Mesodermal cell (in vitro differentiated cells): Measurements from ENCODE around the gene ARHGEF17.
A peak's percentile ranks its signal among the peaks of the same experiment; 100 is the strongest.

Experiments
- H3K27ac ChIP-seq: 2 replicates; pipeline ENCODE4 v1.7.0; 2013; ENCODE audit warnings: mild to moderate bottlenecking, low read depth, low read length, moderate library complexity; ENCODE audit not compliant: severe bottlenecking
- H3K36me3 ChIP-seq: 2 replicates; pipeline ENCODE4 v1.7.1; 2013; ENCODE audit warnings: mild to moderate bottlenecking, low read length, moderate library complexity; ENCODE audit not compliant: control insufficient read depth, insufficient read depth
- H3K4me1 ChIP-seq: one replicate; pipeline ENCODE4 v1.7.1; 2013; ENCODE audit warnings: mild to moderate bottlenecking, low read length; ENCODE audit not compliant: insufficient read depth, control insufficient read depth, poor library complexity, severe bottlenecking
- H3K4me3 ChIP-seq: 2 replicates; pipeline ENCODE4 v1.7.0; 2013; ENCODE audit warnings: low read length, control low read depth, mild to moderate bottlenecking; ENCODE audit not compliant: insufficient read depth, poor library complexity, severe bottlenecking; ENCODE audit errors: extremely low read depth
- H3K9me3 ChIP-seq: 2 replicates; pipeline ENCODE4 v1.7.1; 2013; ENCODE audit warnings: mild to moderate bottlenecking, low read length, moderate library complexity; ENCODE audit not compliant: control insufficient read depth
- WGBS, 2 experiments: methylation state at CpG; one replicate each; pipeline ENCODE4 v1.1.5; 2013; ENCODE audit warnings: missing lambda C conversion rate in 2 of 2; ENCODE audit not compliant: insufficient coverage in 2 of 2; 5-methylcytosine and 5-hydroxymethylcytosine counted together

Gene ARHGEF17

DNA sequence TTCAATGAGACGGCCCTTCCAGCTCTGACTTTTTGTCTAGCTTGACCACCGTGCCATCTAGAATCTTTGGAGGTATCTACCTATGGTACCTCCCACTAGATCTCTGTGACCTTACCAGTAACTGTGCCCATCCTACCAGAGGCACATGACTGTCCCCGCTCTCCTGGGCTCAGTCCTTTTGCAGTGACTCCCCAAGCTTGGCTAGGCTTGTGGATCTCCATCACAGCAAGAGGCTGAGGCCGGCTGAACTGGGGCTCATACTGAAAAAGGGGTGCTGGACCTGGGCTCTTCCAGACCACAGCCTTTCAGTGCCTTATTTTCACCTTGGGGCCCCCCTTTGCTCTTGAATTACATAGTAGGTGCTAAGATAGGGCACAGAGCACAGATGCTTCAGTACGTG, 95.5 kb downstream of the ARHGEF17 start:
- H3K4me3 ChIP-seq: no peak overlapping the region
- no peaks in the 10 kb centered on the region for H3K9me3 ChIP-seq
- H3K27ac ChIP-seq: no peak overlapping the region
- H3K4me1 ChIP-seq: peaks cover 15% of the 10 kb centered on the region
- H3K36me3 ChIP-seq: peaks cover 46% of the 10 kb centered on the region
- 87 to 90% methylated on average over 5 of the region's 5 CpGs for WGBS, 2 experiments

DNA sequence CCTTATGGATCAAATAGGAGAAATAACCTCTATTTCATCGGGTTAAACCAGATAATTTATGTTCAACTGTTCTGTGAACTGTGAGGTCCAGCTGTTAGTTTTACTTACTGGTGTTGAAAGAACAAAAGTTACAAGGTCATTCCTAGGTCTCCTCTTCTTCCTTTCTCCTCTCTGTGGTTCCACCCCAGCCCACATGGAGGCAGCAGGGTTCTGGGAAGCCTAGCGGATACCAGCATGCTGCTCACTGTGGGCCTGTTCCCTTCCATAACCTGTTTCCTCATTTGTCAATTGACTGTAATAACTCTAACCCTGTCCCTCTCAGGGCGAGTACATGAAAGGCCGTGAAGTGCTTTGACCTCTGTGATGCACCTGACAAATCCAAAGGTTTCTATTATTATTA, 96.0 kb downstream of the ARHGEF17 start:
- Histone ChIP-seq H3K4me1 (peaks cover 10% of the 10 kb centered on the region), H3K27ac (no peak overlapping the region), H3K9me3 (no peaks in the 10 kb centered on the region), H3K4me3 (no peak overlapping the region), H3K36me3 (peaks cover 51% of the 10 kb centered on the region)
- 54 to 92% methylated on average over 1 to 2 of the region's 4 CpGs for WGBS, 2 experiments

DNA sequence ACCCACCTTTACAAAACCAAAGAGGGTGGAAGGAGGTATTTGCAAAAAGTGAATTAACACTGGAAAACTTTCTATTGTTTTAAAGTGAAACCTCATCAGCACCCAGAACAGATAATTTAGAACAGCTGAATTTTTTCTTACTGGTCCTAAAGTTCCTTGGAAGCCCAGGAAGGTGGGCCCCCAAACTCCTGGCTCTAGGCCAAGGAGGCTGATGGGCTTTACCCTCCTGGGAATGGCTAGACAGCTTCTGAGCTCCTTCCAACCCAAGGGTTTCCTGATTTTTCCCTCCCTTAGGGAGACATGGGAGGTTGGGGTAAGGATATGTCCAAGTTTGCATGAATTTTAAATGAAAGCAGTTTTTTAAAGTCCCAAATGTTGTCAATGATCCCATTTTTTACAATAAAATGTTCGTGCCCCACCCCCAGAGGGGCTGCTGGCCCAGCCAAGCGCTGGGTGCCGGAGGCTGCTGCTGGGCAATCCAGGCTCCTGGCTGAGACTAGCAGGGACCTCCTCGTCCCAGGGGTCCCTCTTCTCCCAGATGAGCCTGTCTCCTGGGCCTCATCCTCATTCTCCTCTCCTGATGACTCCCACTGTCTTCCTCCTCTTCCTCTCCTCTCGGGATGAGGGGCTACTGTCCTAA, 96.5 kb downstream of the ARHGEF17 start:
- H3K4me1 ChIP-seq: peaks cover 5% of the 10 kb centered on the region
- H3K36me3 ChIP-seq: peaks cover 57% of the 10 kb centered on the region
- 79 to 95% methylated on average over 3 to 5 of the region's 5 CpGs for WGBS, 2 experiments
- H3K9me3 ChIP-seq: no peaks in the 10 kb centered on the region
- H3K4me3 ChIP-seq: no peak overlapping the region
- H3K27ac ChIP-seq: no peak overlapping the region

DNA sequence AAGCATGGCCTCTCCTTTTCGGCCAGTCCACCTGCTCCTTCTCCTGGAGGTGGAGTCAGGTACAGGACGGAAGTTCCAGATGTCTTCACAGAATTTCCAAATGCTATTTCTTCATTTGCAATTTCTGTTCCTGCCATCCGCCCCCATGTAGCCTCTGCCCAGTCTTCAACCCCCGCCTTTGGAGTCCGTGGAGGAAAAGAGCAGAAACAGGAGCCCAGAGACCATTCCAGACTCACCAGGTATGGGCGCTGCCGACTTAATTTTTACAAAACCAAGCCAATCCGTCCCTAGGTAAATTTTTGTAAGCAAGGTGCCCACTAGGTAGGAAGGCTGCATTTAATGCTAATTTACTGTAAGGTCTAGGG, 97.1 kb downstream of the ARHGEF17 start:
- Histone ChIP-seq H3K9me3 (no peaks in the 10 kb centered on the region), H3K4me3 (no peak overlapping the region), H3K36me3 (peaks cover 58% of the 10 kb centered on the region), H3K27ac (no peak overlapping the region), H3K4me1 (peaks cover 4% of the 10 kb centered on the region)
- 91 to 96% methylated on average over 5 to 7 of the region's 8 CpGs for WGBS, 2 experiments

DNA sequence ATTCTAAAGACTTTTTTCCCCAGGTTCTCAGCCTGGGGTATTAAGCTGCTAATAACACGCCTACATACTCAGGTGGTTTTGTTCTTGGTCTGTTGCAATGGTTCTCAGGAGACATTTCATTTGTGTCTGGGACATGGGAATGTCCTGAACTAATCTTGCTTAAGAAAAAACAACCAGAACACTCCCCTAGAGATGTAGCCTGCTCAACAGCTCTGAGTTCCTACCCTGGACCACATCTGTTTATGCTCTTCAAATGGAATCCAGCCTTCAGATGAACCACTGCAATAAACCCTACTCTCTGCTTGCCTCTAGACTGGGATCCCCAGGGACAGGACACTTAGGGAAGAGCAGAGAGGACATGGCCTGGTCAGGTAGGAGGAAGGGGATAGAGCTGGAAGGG, 98.1 kb downstream of the ARHGEF17 start:
- Histone ChIP-seq H3K36me3 (peaks cover 65% of the 10 kb centered on the region), H3K4me1 (peaks cover 9% of the 10 kb centered on the region), H3K27ac (no peak overlapping the region), H3K9me3 (no peaks in the 10 kb centered on the region), H3K4me3 (no peak overlapping the region)
- no CpG with 5 or more reads among the region's 1 CpG for WGBS, 2 experiments

DNA sequence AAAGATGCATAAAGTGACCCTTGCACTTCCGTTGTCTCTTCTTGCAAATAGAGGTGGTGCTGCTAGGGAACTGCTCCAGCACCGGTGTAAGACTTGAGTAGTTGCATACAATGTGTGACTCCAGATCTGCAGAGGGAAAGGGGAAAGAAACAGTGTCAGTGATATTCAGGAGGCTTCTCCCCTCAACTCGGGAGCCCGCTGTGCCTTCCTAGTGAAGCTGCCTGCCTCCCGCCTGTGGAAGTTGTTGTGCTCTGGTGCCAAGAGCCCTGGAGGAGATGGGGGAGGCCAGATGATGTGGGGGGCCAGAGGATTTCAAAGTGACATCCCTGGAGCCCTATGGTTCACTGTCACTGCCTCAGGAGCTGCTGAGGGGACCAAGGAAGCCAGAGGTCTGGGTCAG, 98.5 kb downstream of the ARHGEF17 start:
- Histone ChIP-seq H3K9me3 (no peaks in the 10 kb centered on the region), H3K4me3 (no peak overlapping the region), H3K27ac (no peak overlapping the region), H3K4me1 (peaks cover 8% of the 10 kb centered on the region), H3K36me3 (peaks cover 70% of the 10 kb centered on the region)
- WGBS, 2 experiments: 85 to 100% methylated on average over 5 of the region's 5 CpGs

DNA sequence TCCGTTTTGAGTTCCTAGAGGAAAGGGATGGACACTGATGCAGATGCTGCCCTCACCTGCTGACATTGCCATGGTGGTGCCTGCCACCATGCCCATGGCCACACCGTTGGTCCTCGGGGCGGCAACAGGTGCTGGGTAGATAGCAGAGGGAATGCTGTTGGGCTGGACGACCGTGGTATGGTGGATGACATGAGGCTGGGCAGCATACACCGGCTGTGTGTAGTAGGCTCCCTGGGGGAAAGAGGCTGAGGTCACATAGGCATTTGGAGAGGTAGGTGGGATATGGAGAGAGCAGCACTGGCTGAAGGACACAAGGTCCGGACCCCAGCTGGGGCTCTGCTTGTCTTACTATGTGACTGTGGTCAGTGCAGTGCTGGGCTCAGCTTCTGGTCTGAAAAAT, 101.4 kb downstream of the ARHGEF17 start:
- Histone ChIP-seq H3K36me3 (peaks cover 61% of the 10 kb centered on the region), H3K9me3 (no peaks in the 10 kb centered on the region), H3K27ac (no peak overlapping the region), H3K4me3 (no peak overlapping the region), H3K4me1 (peaks cover 17% of the 10 kb centered on the region)
- 92 to 94% methylated on average over 8 of the region's 8 CpGs for WGBS, 2 experiments

DNA sequence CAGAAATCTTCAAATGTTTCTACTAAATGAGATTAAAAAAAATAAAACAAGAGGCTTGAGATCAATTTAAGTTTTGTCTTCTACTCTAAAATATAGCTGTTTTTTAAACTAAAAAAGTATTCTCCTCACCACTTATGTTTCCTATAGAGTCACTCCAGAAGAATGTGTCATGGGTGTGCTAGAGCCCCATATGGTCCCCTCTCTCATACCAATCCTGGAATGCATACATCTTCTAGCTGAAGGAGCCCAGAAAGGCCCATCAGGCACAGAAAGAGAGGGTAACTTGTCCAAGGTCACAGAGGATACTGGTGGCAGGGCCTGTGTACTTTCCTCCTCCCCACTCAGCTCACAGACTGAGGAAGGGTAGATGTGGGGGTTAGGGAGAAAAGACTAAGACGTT, 102.6 kb downstream of the ARHGEF17 start:
- no CpG with 5 or more reads among the region's 1 CpG for WGBS, 2 experiments
- Histone ChIP-seq H3K36me3 (peaks cover 50% of the 10 kb centered on the region), H3K9me3 (no peaks in the 10 kb centered on the region), H3K27ac (no peak overlapping the region), H3K4me3 (no peak overlapping the region), H3K4me1 (peaks cover 24% of the 10 kb centered on the region)

DNA sequence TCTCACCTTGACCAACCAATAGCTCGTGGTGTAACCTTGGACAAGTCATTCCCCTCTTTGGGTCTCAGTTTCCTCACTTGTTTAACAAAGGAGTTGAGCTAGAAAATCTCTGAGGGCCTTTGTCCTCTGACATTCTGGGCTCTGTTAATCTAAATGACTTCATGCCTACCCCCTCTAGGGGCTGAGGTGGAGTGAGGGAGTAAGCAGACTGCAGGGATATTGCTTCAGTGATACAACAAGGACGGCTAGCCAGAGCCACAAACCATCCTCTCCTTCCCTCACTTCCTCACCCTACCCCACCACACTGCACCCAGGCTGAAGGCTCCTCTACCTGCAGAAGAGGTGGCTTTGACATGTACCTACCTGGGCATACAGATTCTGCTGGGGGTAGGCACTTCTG, 103.0 kb downstream of the ARHGEF17 start:
- 100% methylated on average over 1 of the region's 2 CpGs; no CpG with 5 or more reads in 1 of the 2 experiments for WGBS, 2 experiments

DNA sequence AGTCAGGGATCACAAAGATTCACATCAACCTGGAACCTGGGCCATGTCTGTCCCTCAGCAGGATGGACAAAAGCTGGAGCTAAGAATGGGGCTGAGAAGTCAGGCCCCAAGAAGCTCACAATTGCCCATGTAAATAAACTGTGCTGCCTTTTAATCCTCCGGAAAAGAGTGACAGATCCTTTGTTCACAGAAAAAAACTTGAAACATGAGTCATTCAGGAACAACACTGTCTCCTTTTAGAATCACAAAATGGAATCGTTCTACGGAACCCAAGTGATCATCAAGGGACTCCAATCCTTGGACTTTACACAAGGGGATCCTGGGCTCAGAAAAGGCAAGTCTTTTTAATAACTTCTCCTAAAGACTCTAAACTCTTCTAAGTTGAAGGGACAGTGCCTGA, 104.2 kb downstream of the ARHGEF17 start:
- Histone ChIP-seq H3K36me3 (peaks cover 35% of the 10 kb centered on the region), H3K4me1 (peaks cover 33% of the 10 kb centered on the region), H3K4me3 (no peak overlapping the region), H3K9me3 (no peaks in the 10 kb centered on the region), H3K27ac (peak overlapping the region; percentile 6)
- WGBS, 2 experiments: 74 to 76% methylated on average over 3 of the region's 3 CpGs

More for the DNA sequence above, 103.0 kb downstream of the ARHGEF17 start:
- Histone ChIP-seq H3K9me3 (no peaks in the 10 kb centered on the region), H3K27ac (no peak overlapping the region), H3K36me3 (peaks cover 48% of the 10 kb centered on the region), H3K4me1 (peaks cover 27% of the 10 kb centered on the region), H3K4me3 (no peak overlapping the region)

DNA sequence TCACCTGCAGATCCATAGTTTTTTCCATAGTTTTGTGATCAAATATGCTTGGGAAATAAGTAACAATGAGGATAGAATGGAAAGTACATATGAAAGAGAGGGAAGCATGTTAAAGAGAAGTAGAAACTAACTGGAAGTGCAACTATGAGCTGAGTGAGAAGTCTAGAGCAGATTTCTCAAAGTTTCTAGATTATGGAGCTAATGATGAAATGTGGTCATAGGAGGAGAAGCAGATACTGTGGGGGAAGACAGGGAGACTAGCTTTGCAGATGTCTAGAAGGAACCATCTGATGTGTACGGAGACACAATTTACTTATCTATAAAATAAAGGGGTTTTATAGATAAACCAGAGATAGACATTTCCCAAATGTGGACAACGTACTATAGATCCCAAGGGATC, 105.2 kb downstream of the ARHGEF17 start:
- no CpG with 5 or more reads among the region's 2 CpGs for WGBS, 2 experiments
- no peak overlapping the region for H3K4me3 ChIP-seq
- no peak overlapping the region for H3K27ac ChIP-seq
- H3K4me1 ChIP-seq: peaks cover 33% of the 10 kb centered on the region
- H3K36me3 ChIP-seq: peaks cover 35% of the 10 kb centered on the region
- no peaks in the 10 kb centered on the region for H3K9me3 ChIP-seq
